ENCODE results near the gene PABPN1. TPM values are rescaled to one million over a fixed set of nuclear protein-coding genes. Genes with fewer than 3 reads are reported as not detected.

PABPN1 gene
- total and polyA plus RNA-seq, 2 experiments from 2014 or later: 57.8 to 60.3 TPM

- Histone ChIP-seq H3K9me2 (ENCODE audit: insufficient read depth) (no peaks in the 10 kb centered on the region), H3K27me3 (replicated peaks; ENCODE audit: insufficient read depth) (no peaks in the 10 kb centered on the region), H4K20me1 (ENCODE audit: insufficient read depth) (no peaks in the 10 kb centered on the region), H3K36me3 (ENCODE audit: low read depth) (peaks cover 6% of the 10 kb centered on the region; the same call in 1 of the 2 replicates), H3F3A (ENCODE audit: insufficient read depth) (peaks cover 17% of the 10 kb centered on the region), H3K4me3 (no peak overlapping the region), H3K27ac (no peak overlapping the region), H2AFZ (no peak overlapping the region), H3K9me3 (ENCODE audit: low read depth) (no peaks in the 10 kb centered on the region), H3K4me1 (ENCODE audit: insufficient read depth) (peaks cover 17% of the 10 kb centered on the region), H3K4me2 (ENCODE audit: unreplicated experiment) (no peak overlapping the region), H3K79me2 (ENCODE audit: insufficient read depth) (peaks cover 34% of the 10 kb centered on the region), H3K9ac (no peak overlapping the region)
- no peak for TF ChIP-seq EZH2phosphoT487 (IDR thresholded peaks at IDR 0.05; ENCODE audit: insufficient read depth, low read depth)
- TF ChIP-seq EZH2 (IDR thresholded peaks at IDR 0.05; ENCODE audit: insufficient read depth, poor library complexity, severe bottlenecking): no peak
- in situ Hi-C loops (cut with MboI): no loop called here
- 88 to 90% methylated on average over 10 to 22 of the region's 22 CpGs for WGBS, 2 experiments (ENCODE audit: low coverage in 1 of 2, low lambda C conversion rate in 2 of 2, missing lambda C conversion rate in 2 of 2)
- DNase-seq: no peak
These were observed 38.6 kb downstream of the PABPN1 start for GRCh38 chr14:23359722-23360447.

DNA sequence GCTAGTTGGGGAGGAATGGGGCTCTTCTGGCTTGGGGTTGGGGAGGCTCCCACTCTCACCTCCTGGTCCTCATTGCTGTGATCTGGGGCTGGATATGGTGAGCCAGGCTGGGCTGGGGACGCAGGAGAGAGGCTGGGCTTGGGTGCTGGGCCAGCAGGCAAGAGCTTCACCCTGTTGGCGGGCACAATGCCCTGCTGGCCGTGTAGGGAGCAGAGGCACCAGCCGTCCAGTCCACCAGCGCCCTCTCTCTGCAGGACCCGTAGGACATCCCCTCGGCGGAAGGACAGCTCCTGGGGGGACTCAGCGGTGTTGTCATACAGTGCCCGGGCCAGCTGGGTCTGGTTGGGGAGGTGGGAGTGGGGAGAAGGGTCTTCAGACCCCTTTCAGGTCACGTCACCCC, 39.2 kb downstream of the PABPN1 start:
- no peak for TF ChIP-seq EZH2 (IDR thresholded peaks at IDR 0.05; ENCODE audit: insufficient read depth, poor library complexity, severe bottlenecking)
- TF ChIP-seq EZH2phosphoT487 (IDR thresholded peaks at IDR 0.05; ENCODE audit: insufficient read depth, low read depth): no peak
- Histone ChIP-seq H2AFZ (no peak overlapping the region), H3K27me3 (replicated peaks; ENCODE audit: insufficient read depth) (no peaks in the 10 kb centered on the region), H3K79me2 (ENCODE audit: insufficient read depth) (peaks cover 34% of the 10 kb centered on the region), H3K4me3 (no peak overlapping the region), H3K9ac (peak overlapping the region; percentile 79), H3F3A (ENCODE audit: insufficient read depth) (peaks cover 17% of the 10 kb centered on the region), H3K27ac (peak overlapping the region; percentile 85; the same call in 1 of the 2 replicates), H4K20me1 (ENCODE audit: insufficient read depth) (no peaks in the 10 kb centered on the region), H3K36me3 (ENCODE audit: low read depth) (peaks cover 6% of the 10 kb centered on the region; the same call in 1 of the 2 replicates), H3K9me2 (ENCODE audit: insufficient read depth) (no peaks in the 10 kb centered on the region), H3K4me1 (ENCODE audit: insufficient read depth) (peaks cover 17% of the 10 kb centered on the region), H3K4me2 (ENCODE audit: unreplicated experiment) (no peak overlapping the region), H3K9me3 (ENCODE audit: low read depth) (no peaks in the 10 kb centered on the region)
- DNase-seq: peak; percentile 30
- 66 to 70% methylated on average over 11 of the region's 11 CpGs for WGBS, 2 experiments (ENCODE audit: low coverage in 1 of 2, low lambda C conversion rate in 2 of 2, missing lambda C conversion rate in 2 of 2)
- in situ Hi-C loops (cut with MboI): no loop called here

DNA sequence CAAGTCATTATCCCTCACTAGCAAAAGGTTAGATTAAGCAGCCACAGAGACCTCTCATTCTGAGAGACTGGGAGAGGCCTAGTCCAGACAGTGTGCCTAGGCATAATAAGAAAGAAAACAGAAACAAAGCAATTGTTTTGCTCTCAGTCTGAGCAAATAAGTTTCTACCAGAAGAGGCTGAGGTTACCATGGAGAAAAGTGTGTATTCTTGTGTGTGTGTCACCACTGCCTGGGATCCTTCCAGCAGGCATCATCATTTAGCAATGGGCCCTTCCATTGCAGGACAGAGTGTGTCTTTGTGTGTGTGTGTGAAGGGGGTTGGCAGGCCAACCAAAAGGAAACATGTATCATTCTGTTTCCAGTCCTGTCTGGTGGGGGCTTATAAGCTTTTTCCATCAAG, 40.1 kb downstream of the PABPN1 start:
- peak; percentile 93 for DNase-seq
- TF ChIP-seq EZH2 (IDR thresholded peaks at IDR 0.05; ENCODE audit: insufficient read depth, poor library complexity, severe bottlenecking): no peak
- TF ChIP-seq EZH2phosphoT487 (IDR thresholded peaks at IDR 0.05; ENCODE audit: insufficient read depth, low read depth): no peak
- H3K9me2 ChIP-seq (ENCODE audit: insufficient read depth): no peaks in the 10 kb centered on the region
- peak overlapping the region; percentile 85 for H3K27ac ChIP-seq
- peaks cover 6% of the 10 kb centered on the region; the same call in 1 of the 2 replicates for H3K36me3 ChIP-seq (ENCODE audit: low read depth)
- H3K27me3 ChIP-seq (replicated peaks; ENCODE audit: insufficient read depth): no peaks in the 10 kb centered on the region
- in situ Hi-C loops (cut with MboI): no loop called here
- H4K20me1 ChIP-seq (ENCODE audit: insufficient read depth): no peaks in the 10 kb centered on the region
- peaks cover 17% of the 10 kb centered on the region for H3F3A ChIP-seq (ENCODE audit: insufficient read depth)
- peaks cover 17% of the 10 kb centered on the region for H3K4me1 ChIP-seq (ENCODE audit: insufficient read depth)
- no peak overlapping the region for H2AFZ ChIP-seq
- H3K9me3 ChIP-seq (ENCODE audit: low read depth): no peaks in the 10 kb centered on the region
- H3K4me2 ChIP-seq (ENCODE audit: unreplicated experiment): peak overlapping the region; percentile 19
- H3K9ac ChIP-seq: peak overlapping the region; percentile 79
- no peak overlapping the region for H3K4me3 ChIP-seq
- peaks cover 34% of the 10 kb centered on the region for H3K79me2 ChIP-seq (ENCODE audit: insufficient read depth)

DNA sequence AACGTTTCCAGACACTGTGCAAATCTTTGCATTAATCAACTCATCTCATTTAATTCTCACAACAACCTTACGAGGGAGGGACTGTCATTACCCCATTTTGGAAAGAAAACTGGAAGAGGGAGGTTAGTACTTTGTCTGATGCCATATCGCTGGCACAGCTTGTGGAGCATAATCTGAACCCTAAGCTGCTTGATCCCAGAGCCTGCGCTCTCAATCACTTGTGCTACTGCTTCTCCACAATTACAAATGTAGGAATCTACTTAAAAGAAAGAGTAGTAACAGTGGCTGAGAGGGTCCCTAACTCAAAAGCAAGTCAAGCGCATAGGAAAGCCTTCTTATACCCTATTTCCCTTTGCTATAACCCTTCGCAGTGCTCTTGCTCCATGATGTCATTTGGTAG, 40.5 kb downstream of the PABPN1 start:
- H3K9me3 ChIP-seq (ENCODE audit: low read depth): no peaks in the 10 kb centered on the region
- no peak overlapping the region for H2AFZ ChIP-seq
- H3K27ac ChIP-seq: peak overlapping the region; percentile 85
- no peaks in the 10 kb centered on the region for H4K20me1 ChIP-seq (ENCODE audit: insufficient read depth)
- no peak overlapping the region for H3K4me3 ChIP-seq
- peaks cover 6% of the 10 kb centered on the region; the same call in 1 of the 2 replicates for H3K36me3 ChIP-seq (ENCODE audit: low read depth)
- in situ Hi-C loops (cut with MboI): no loop called here
- H3K79me2 ChIP-seq (ENCODE audit: insufficient read depth): peaks cover 34% of the 10 kb centered on the region
- no peak for TF ChIP-seq EZH2phosphoT487 (IDR thresholded peaks at IDR 0.05; ENCODE audit: insufficient read depth, low read depth)
- no peak for TF ChIP-seq EZH2 (IDR thresholded peaks at IDR 0.05; ENCODE audit: insufficient read depth, poor library complexity, severe bottlenecking)
- 71 to 75% methylated on average over 6 of the region's 6 CpGs for WGBS, 2 experiments (ENCODE audit: low coverage in 1 of 2, low lambda C conversion rate in 2 of 2, missing lambda C conversion rate in 2 of 2)
- H3K27me3 ChIP-seq (replicated peaks; ENCODE audit: insufficient read depth): no peaks in the 10 kb centered on the region
- DNase-seq: peak; percentile 18
- H3K9me2 ChIP-seq (ENCODE audit: insufficient read depth): no peaks in the 10 kb centered on the region
- H3K9ac ChIP-seq: peak overlapping the region; percentile 70
- peaks cover 17% of the 10 kb centered on the region for H3F3A ChIP-seq (ENCODE audit: insufficient read depth)
- H3K4me1 ChIP-seq (ENCODE audit: insufficient read depth): peaks cover 17% of the 10 kb centered on the region
- H3K4me2 ChIP-seq (ENCODE audit: unreplicated experiment): peak overlapping the region; percentile 19
